HG03521 (cell line): ENCODE results near the gene CACNA2D3.

Experiments
- ATAC-seq: cut with Tn5 transposase; IDR thresholded peaks from one replicate; pipeline ENCODE4 v1.9.1; 2021; ENCODE audit warnings: mild to moderate bottlenecking, moderate library complexity; ENCODE audit not compliant: unreplicated experiment

Gene CACNA2D3

GRCh38 chr3:54324103-54324502 lies 201.8 kb downstream of the CACNA2D3 start:
- ATAC-seq: no peak

GRCh38 chr3:54326951-54327350 lies 204.6 kb downstream of the CACNA2D3 start:
- ATAC-seq: no peak

- no peak for ATAC-seq
Observed at GRCh38 chr3:54331341-54331740, 209.0 kb downstream of the CACNA2D3 start.

- no peak for ATAC-seq
Observed at GRCh38 chr3:54337846-54338245, 215.5 kb downstream of the CACNA2D3 start.

- ATAC-seq: no peak
Observed at GRCh38 chr3:54339608-54340007, 217.3 kb downstream of the CACNA2D3 start.

GRCh38 chr3:54341811-54342210 lies 219.5 kb downstream of the CACNA2D3 start:
- no peak for ATAC-seq

- ATAC-seq: no peak
Observed at GRCh38 chr3:54342676-54343075, 220.3 kb downstream of the CACNA2D3 start.

GRCh38 chr3:54343495-54343894 lies 221.1 kb downstream of the CACNA2D3 start:
- no peak for ATAC-seq

GRCh38 chr3:54344601-54345231 lies 222.4 kb downstream of the CACNA2D3 start:
- ATAC-seq: no peak

GRCh38 chr3:54345847-54346375 lies 223.6 kb downstream of the CACNA2D3 start:
- ATAC-seq: no peak

- no peak for ATAC-seq
Observed at GRCh38 chr3:54347060-54347459, 224.7 kb downstream of the CACNA2D3 start.

GRCh38 chr3:54347933-54348332 lies 225.6 kb downstream of the CACNA2D3 start:
- ATAC-seq: no peak

GRCh38 chr3:54349231-54349652 lies 226.9 kb downstream of the CACNA2D3 start:
- ATAC-seq: no peak

- no peak for ATAC-seq
Observed at GRCh38 chr3:54349691-54350090, 227.3 kb downstream of the CACNA2D3 start.

- ATAC-seq: no peak
Observed at GRCh38 chr3:54353546-54353945, 231.2 kb downstream of the CACNA2D3 start.

- no peak for ATAC-seq
Observed at GRCh38 chr3:54353946-54354345, 231.6 kb downstream of the CACNA2D3 start.

GRCh38 chr3:54355800-54356199 lies 233.4 kb downstream of the CACNA2D3 start:
- no peak for ATAC-seq

GRCh38 chr3:54356261-54357045 lies 234.1 kb downstream of the CACNA2D3 start:
- ATAC-seq: no peak

GRCh38 chr3:54357301-54357700 lies 234.9 kb downstream of the CACNA2D3 start:
- no peak for ATAC-seq

GRCh38 chr3:54358316-54358715 lies 236.0 kb downstream of the CACNA2D3 start:
- no peak for ATAC-seq

- no peak for ATAC-seq
Observed at GRCh38 chr3:54358969-54359694, 236.8 kb downstream of the CACNA2D3 start.
